Prostate gland (tissue), 2 donors: ENCODE data around the gene CPXM2.

Experiments
- CTCF ChIP-seq, 4 experiments: fragments of 200-600 bp in 2 of 4; fragments of 450-650 bp in 2 of 4; sonication (generic) in 2 of 4; IDR thresholded peaks; 1 replicate in 3 of 4; 2 replicates in 1 of 4; pipeline ENCODE4 v1.5.1; 2016 to 2019; ENCODE audit warnings: antibody characterized with exemption in 4 of 4, mild to moderate bottlenecking in 2 of 4, moderate library complexity in 2 of 4
- POLR2A ChIP-seq: fragments of 450-650 bp; IDR thresholded peaks from one replicate; pipeline ENCODE4 v1.6.1; 2016; ENCODE audit warnings: antibody characterized with exemption, mild to moderate bottlenecking
- POLR2AphosphoS5 ChIP-seq: sonication (generic); formaldehyde crosslinking; IDR thresholded peaks from one replicate; pipeline ENCODE4 v1.6.1; 2017; ENCODE audit warnings: antibody characterized with exemption

- TF ChIP-seq CTCF (IDR thresholded peaks at IDR 0.05) (no peak), POLR2A (no peak), POLR2AphosphoS5 (no peak)
Measured at GRCh38 chr10:123777881-123778280, 113.7 kb downstream of the CPXM2 start.
